H1 (cell line): Measurements from ENCODE around the gene CENPF. TPM values are rescaled to one million over a fixed set of nuclear protein-coding genes. Genes with fewer than 3 reads are reported as not detected.

Source experiments
- CTCF ChIA-PET: fragments of 300-600 bp; sonication (Branson Sonifier 250); formaldehyde crosslinking; loops from one replicate; lab custom pipeline; 2021; ENCODE audit not compliant: partially characterized antibody; lab: Charles Lee
- POLR2A ChIA-PET: fragments of 300-600 bp; sonication (Branson Sonifier 250); formaldehyde crosslinking; loops from one replicate; lab custom pipeline; 2021; ENCODE audit warnings: inconsistent platforms; ENCODE audit not compliant: partially characterized antibody; lab: Charles Lee
- DNase-seq, 2 experiments: peaks; one replicate each; pipeline versions ENCODE4 v3.0.0 to v3.0.0-alpha.2; 2010 to 2022; ENCODE audit warnings: low spot score in 2 of 2, low read depth in 1 of 2, mixed read lengths in 1 of 2
- FAIRE-seq: peaks from 2 replicates; lab custom pipeline; 2011; peaks lifted over from hg19 to GRCh38; lab: Jason Lieb, UNC
- H2AFZ ChIP-seq: 2 replicates; pipeline ENCODE4 v1.8.1; 2012; ENCODE audit warnings: low read length, inconsistent platforms
- H2AK5ac ChIP-seq: 2 replicates; pipeline ENCODE4 v1.6.1; 2013; ENCODE audit warnings: low read depth, low read length
- H2BK120ac ChIP-seq: replicated peaks from 2 replicates; pipeline ENCODE3; 2013; ENCODE audit warnings: low read depth, low read length, inconsistent platforms
- H2BK12ac ChIP-seq: 2 replicates; pipeline ENCODE4 v1.6.1; 2013; ENCODE audit warnings: low read depth, low read length
- H2BK15ac ChIP-seq: 2 replicates; pipeline ENCODE4 v1.6.1; 2013; ENCODE audit warnings: low read length
- H2BK20ac ChIP-seq: 2 replicates; pipeline ENCODE4 v1.6.1; 2013; ENCODE audit warnings: low read length
- H2BK5ac ChIP-seq: 2 replicates; pipeline ENCODE4 v1.6.1; 2013; ENCODE audit warnings: low read depth, low read length
- H3K14ac ChIP-seq: 2 replicates; pipeline ENCODE4 v1.6.1; 2013; ENCODE audit warnings: inconsistent platforms; ENCODE audit not compliant: insufficient read length
- H3K18ac ChIP-seq: 2 replicates; pipeline ENCODE4 v1.6.1; 2013; ENCODE audit warnings: low read length; ENCODE audit errors: extremely low read depth
- H3K23ac ChIP-seq: 2 replicates; pipeline ENCODE4 v1.6.1; 2013; ENCODE audit warnings: inconsistent platforms; ENCODE audit not compliant: insufficient read length
- H3K23me2 ChIP-seq: 2 replicates; pipeline ENCODE4 v1.6.1; 2013; ENCODE audit warnings: low read depth, low read length
- H3K27ac ChIP-seq: 2 replicates; pipeline ENCODE4 v1.6.1; 2011; ENCODE audit warnings: low read depth, low read length, inconsistent platforms
- H3K27me3 ChIP-seq, 4 experiments: replicated peaks in 1 of 4; 1 replicate in 1 of 4; 2 replicates in 3 of 4; pipeline versions ENCODE4 v1.6.1 to v1.8.1; 2011 to 2013; ENCODE audit warnings: low read length in 3 of 4, mild to moderate bottlenecking in 3 of 4, inconsistent platforms in 2 of 4, mixed read lengths in 2 of 4, moderate library complexity in 1 of 4; ENCODE audit not compliant: control insufficient read depth in 3 of 4, insufficient read depth in 3 of 4; ENCODE audit errors: extremely low read depth in 1 of 4
- H3K36me3 ChIP-seq, 4 experiments: 2 replicates each; pipeline versions ENCODE4 v1.6.1 to v1.8.1; 2011 to 2013; ENCODE audit warnings: mild to moderate bottlenecking in 4 of 4, low read length in 3 of 4, moderate library complexity in 2 of 4, control low read depth in 1 of 4, inconsistent platforms in 1 of 4; ENCODE audit not compliant: insufficient read depth in 4 of 4, control insufficient read depth in 2 of 4
- H3K4ac ChIP-seq: replicated peaks from 2 replicates; pipeline ENCODE3; 2013; ENCODE audit warnings: low read length, low read depth, mixed read lengths, inconsistent platforms; ENCODE audit not compliant: insufficient read length
- H3K4me1 ChIP-seq, 4 experiments: replicated peaks in 1 of 4; 1 replicate in 1 of 4; 2 replicates in 3 of 4; pipeline versions ENCODE4 v1.6.1 to v1.8.1; 2011 to 2013; ENCODE audit warnings: low read length in 3 of 4, inconsistent platforms in 2 of 4, mixed read lengths in 1 of 4; ENCODE audit not compliant: insufficient read depth in 4 of 4, control insufficient read depth in 3 of 4
- H3K4me2 ChIP-seq, 2 experiments: 2 replicates each; pipeline versions ENCODE4 v1.6.1 to v1.8.1; 2011 to 2013; ENCODE audit warnings: low read depth in 2 of 2, low read length in 2 of 2, control low read depth in 1 of 2, inconsistent platforms in 1 of 2, mild to moderate bottlenecking in 1 of 2; ENCODE audit not compliant: insufficient read depth in 1 of 2
- H3K4me3 ChIP-seq, 4 experiments: fragments of 200-600, 300-600 bp in 1 of 4; sonication (generic), shearing (Covaris generic), sonication (Bioruptor Twin) in 1 of 4; 2 replicates each; pipeline versions ENCODE4 v1.5.1 to v1.8.1; 2011 to 2016; ENCODE audit warnings: low read length in 4 of 4, low read depth in 3 of 4, control low read depth in 2 of 4, inconsistent platforms in 2 of 4, mild to moderate bottlenecking in 2 of 4, mixed read lengths in 1 of 4, moderate library complexity in 1 of 4; ENCODE audit not compliant: insufficient read depth in 2 of 4; ENCODE audit errors: extremely low read depth in 1 of 4
- H3K56ac ChIP-seq: replicated peaks from 2 replicates; pipeline ENCODE3; 2013; ENCODE audit warnings: low read depth, mild to moderate bottlenecking, mixed read lengths, low read length, inconsistent platforms; ENCODE audit not compliant: insufficient read length
- H3K79me1 ChIP-seq: 2 replicates; pipeline ENCODE4 v1.6.1; 2013; ENCODE audit warnings: low read depth, low read length, control low read depth
- H3K79me2 ChIP-seq, 2 experiments: 2 replicates each; pipeline versions ENCODE4 v1.6.1 to v1.8.1; 2012 to 2013; ENCODE audit warnings: low read length in 2 of 2, mild to moderate bottlenecking in 2 of 2, inconsistent platforms in 1 of 2; ENCODE audit not compliant: insufficient read depth in 2 of 2, control insufficient read depth in 1 of 2
- H3K9ac ChIP-seq, 4 experiments: replicated peaks in 1 of 4; 1 replicate in 1 of 4; 2 replicates in 3 of 4; pipeline versions ENCODE4 v1.6.1 to v1.8.1; 2011 to 2013; ENCODE audit warnings: low read depth in 3 of 4, low read length in 3 of 4, control low read depth in 2 of 4, mild to moderate bottlenecking in 2 of 4, moderate library complexity in 2 of 4, inconsistent platforms in 1 of 4; ENCODE audit errors: extremely low read depth in 1 of 4
- H3K9me3 ChIP-seq, 2 experiments: 2 replicates each; pipeline versions ENCODE4 v1.6.1 to v1.8.1; 2012 to 2013; ENCODE audit warnings: mild to moderate bottlenecking in 2 of 2, moderate library complexity in 2 of 2, control low read depth in 1 of 2, inconsistent platforms in 1 of 2, low read depth in 1 of 2, low read length in 1 of 2, mixed read lengths in 1 of 2; ENCODE audit not compliant: insufficient read depth in 2 of 2
- H4K20me1 ChIP-seq, 2 experiments: replicated peaks in 1 of 2; 2 replicates each; pipeline versions ENCODE3 to v1.8.1; 2011 to 2013; ENCODE audit warnings: inconsistent platforms in 2 of 2, low read length in 2 of 2, mild to moderate bottlenecking in 1 of 2; ENCODE audit not compliant: insufficient read depth in 2 of 2, control insufficient read depth in 1 of 2
- H4K5ac ChIP-seq: 2 replicates; pipeline ENCODE4 v1.6.1; 2013; ENCODE audit warnings: low read length, low read depth, mixed read lengths, inconsistent platforms; ENCODE audit not compliant: insufficient read length
- H4K8ac ChIP-seq: 2 replicates; pipeline ENCODE4 v1.8.0; 2013; ENCODE audit warnings: mild to moderate bottlenecking, moderate library complexity, low read length, inconsistent platforms; ENCODE audit not compliant: insufficient read depth; ENCODE audit errors: extremely low read depth
- H4K91ac ChIP-seq: replicated peaks from 2 replicates; pipeline ENCODE3; 2013; ENCODE audit warnings: low read length, mixed read lengths, inconsistent platforms; ENCODE audit not compliant: insufficient read length
- BACH1 ChIP-seq: IDR thresholded peaks from 2 replicates; pipeline ENCODE4 v1.6.1; 2012; ENCODE audit warnings: low read length, improper control_type of control experiment
- CTBP2 ChIP-seq: IDR thresholded peaks from 2 replicates; pipeline ENCODE4 v1.7.0; 2011; ENCODE audit warnings: borderline replicate concordance, mild to moderate bottlenecking, moderate library complexity, mixed read lengths, low read length; ENCODE audit not compliant: insufficient read depth, insufficient read length
- MAX ChIP-seq: IDR thresholded peaks from 2 replicates; pipeline ENCODE4 v1.6.1; 2012; ENCODE audit warnings: inconsistent platforms
- SAP30 ChIP-seq: fragments of 300-600 bp; sonication (generic); IDR thresholded peaks from 2 replicates; pipeline ENCODE4 v1.7.1; 2012; ENCODE audit warnings: low read length, moderate library complexity, mild to moderate bottlenecking, inconsistent platforms; ENCODE audit not compliant: insufficient read depth, insufficient replicate concordance
- TBP ChIP-seq: IDR thresholded peaks from 2 replicates; pipeline ENCODE4 v1.6.1; 2011; ENCODE audit warnings: low read depth, low read length, improper control_type of control experiment
- TEAD4 ChIP-seq: IDR thresholded peaks from 2 replicates; pipeline ENCODE4 v1.6.1; 2012; ENCODE audit warnings: low read depth, low read length, inconsistent platforms, mixed read lengths
- WGBS, 2 experiments: shearing (Covaris generic) in 1 of 2; methylation state at CpG; one replicate each; pipeline versions ENCODE4 v1.1.6 to v1.1.7; 2013 to 2015; ENCODE audit warnings: low lambda C conversion rate in 2 of 2, mixed read lengths in 2 of 2, inconsistent platforms in 1 of 2, low coverage in 1 of 2, missing lambda C conversion rate in 1 of 2; ENCODE audit not compliant: insufficient replicate concordance in 2 of 2, insufficient coverage in 1 of 2, insufficient read length in 1 of 2; ENCODE audit errors: extremely low coverage in 1 of 2, missing lambda C conversion rate in 1 of 2; 5-methylcytosine and 5-hydroxymethylcytosine counted together
- polyA plus RNA-seq, 7 experiments: library from polyadenylated mRNA; depleted of rRNA in 3 of 7; stranded (reverse) in 5 of 7; unstranded in 2 of 7; fragments of >200 nt in 5 of 7; fragments of 200-250 nt in 2 of 7; gene quantifications; 1 replicate in 5 of 7; 2 replicates in 1 of 7; 4 replicates in 1 of 7; pipeline versions ENCODE4 v1.2.1 to v1.2.3, GENCODE V29; 2011 to 2013; ENCODE audit warnings: missing spikeins in 2 of 7, mixed read lengths in 2 of 7
- total RNA-seq: library from RNA; stranded (reverse); fragmentation: NEBNext Ultra II Directional; extraction: Animal tissue kit (Norgen Biotek cat#: 25700); gene quantifications from 2 replicates; pipeline ENCODE4 v1.2.1, GENCODE V29; 2021

Gene CENPF
- total and polyA plus RNA-seq, 2 of the 8 experiments (the other 6 are each of a cell fraction or from before 2014, with no cell fraction given) = 13.7 to 170 TPM

- WGBS, 2 experiments = 94% methylated on average over 2 of the region's 2 CpGs; no CpG with 5 or more reads in 1 of the 2 experiments
- H3K27ac ChIP-seq = no peak overlapping the region
- H3K14ac ChIP-seq = no peak overlapping the region
- no peak overlapping the region for H3K18ac ChIP-seq
- no peaks in the 10 kb centered on the region for H3K27me3 ChIP-seq
- no peak overlapping the region for H3K56ac ChIP-seq
- no peaks in the 10 kb centered on the region for H3K4me1 ChIP-seq
- H4K20me1 ChIP-seq = no peaks in the 10 kb centered on the region
- no peaks in the 10 kb centered on the region for H3K36me3 ChIP-seq
- H2BK120ac ChIP-seq = no peak overlapping the region
- H3K9me3 ChIP-seq = no peaks in the 10 kb centered on the region
- ChIA-PET CTCF (interaction anchor here (0.7 kb wide), 1 partner anchor 831 kb away, joined by 3 read pairs; no protein-coding TSS in a partner anchor), POLR2A (no interaction called here)
- H2BK15ac ChIP-seq = no peak overlapping the region
- H3K79me2 ChIP-seq = no peaks in the 10 kb centered on the region
- no peaks in the 10 kb centered on the region for H3K79me1 ChIP-seq
- H3K23me2 ChIP-seq = no peaks in the 10 kb centered on the region
- H2BK20ac ChIP-seq = no peak overlapping the region
- H3K9ac ChIP-seq = no peak overlapping the region
- no peak overlapping the region for H2AFZ ChIP-seq
- no peak overlapping the region for H4K8ac ChIP-seq
- H4K91ac ChIP-seq = no peak overlapping the region
- H3K4me2 ChIP-seq = no peak overlapping the region
- FAIRE-seq (no peak), DNase-seq (no peak)
- no peak overlapping the region for H3K4ac ChIP-seq
- H2AK5ac ChIP-seq = no peak overlapping the region
- no peak overlapping the region for H3K4me3 ChIP-seq
- H2BK5ac ChIP-seq = no peak overlapping the region
- no peak overlapping the region for H4K5ac ChIP-seq
- H3K23ac ChIP-seq = no peak overlapping the region
- no peak for TF ChIP-seq CTBP2
- TF ChIP-seq BACH1 = no peak
- TF ChIP-seq MAX = no peak
- TF ChIP-seq TEAD4 = no peak
- TF ChIP-seq TBP = no peak
- no peak for TF ChIP-seq SAP30
- H2BK12ac ChIP-seq = no peak overlapping the region
These were observed 109.7 kb downstream of the CENPF start for GRCh38 chr1:214712737-214713136.
